Ishikawa (cell line): ENCODE measurements around the gene SBF2.

Source experiments
- CEBPB ChIP-seq: IDR thresholded peaks from 2 replicates; pipeline ENCODE4 v1.6.1; 2012
- FOXM1 ChIP-seq: IDR thresholded peaks from 2 replicates; pipeline ENCODE4 v1.6.1; 2012; ENCODE audit warnings: low read depth, borderline replicate concordance
- RAD21 ChIP-seq: IDR thresholded peaks from 2 replicates; pipeline ENCODE4 v1.6.1; 2012; ENCODE audit warnings: low read depth
- TCF12 ChIP-seq: IDR thresholded peaks from 2 replicates; pipeline ENCODE4 v1.6.1; 2012; ENCODE audit warnings: low read depth
- YY1 ChIP-seq: IDR thresholded peaks from 2 replicates; pipeline ENCODE4 v1.6.1; 2012; ENCODE audit warnings: low read depth
- TF ChIP-seq, protein P1 (sequence below): IDR thresholded peaks from 2 replicates; pipeline ENCODE4 v1.6.1; 2012

DNA sequence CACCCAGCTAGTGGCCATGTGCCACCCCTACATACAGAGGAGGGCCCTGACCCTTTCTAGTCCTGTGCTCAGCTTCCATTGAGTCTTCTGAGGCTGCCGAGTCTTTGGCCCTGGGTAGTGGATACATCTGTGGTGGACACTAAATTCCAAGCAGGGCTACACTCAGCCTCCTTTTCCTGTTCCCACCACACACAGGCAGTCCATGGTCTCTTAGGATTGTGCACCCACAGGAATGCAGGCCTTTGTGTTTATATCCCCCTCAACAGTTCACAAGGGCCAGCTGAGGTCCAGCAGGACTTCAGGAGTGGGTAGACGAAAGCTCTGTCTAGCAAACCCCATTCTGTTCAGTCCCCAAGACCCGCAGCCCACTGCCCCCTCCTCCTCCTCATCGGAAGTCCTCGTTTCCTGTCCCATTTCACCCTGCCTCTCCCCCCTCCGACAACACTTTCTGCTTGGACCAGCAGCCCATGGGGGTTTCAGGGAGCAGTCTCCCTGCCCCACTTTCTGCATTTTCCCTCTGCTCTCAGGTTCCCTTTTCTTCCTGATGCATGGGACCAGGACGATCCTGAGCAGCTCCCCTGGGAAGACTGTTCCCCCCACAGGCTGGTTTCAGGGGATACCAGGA is 538.3 kb downstream of the SBF2 start:
- TF ChIP-seq YY1 (no peak), RAD21 (no peak), FOXM1 (no peak), CEBPB (no peak), TCF12 (no peak)
- TF ChIP-seq, protein P1, sequence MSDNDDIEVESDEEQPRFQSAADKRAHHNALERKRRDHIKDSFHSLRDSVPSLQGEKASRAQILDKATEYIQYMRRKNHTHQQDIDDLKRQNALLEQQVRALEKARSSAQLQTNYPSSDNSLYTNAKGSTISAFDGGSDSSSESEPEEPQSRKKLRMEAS = no peak
